Spinal cord (tissue), 10 donors: ENCODE measurements around the gene HRH3. TPM values are rescaled to one million over a fixed set of nuclear protein-coding genes. Genes with fewer than 3 reads are reported as not detected.
A peak's percentile ranks its signal among the peaks of the same experiment; 100 is the strongest.

Source experiments
- DNase-seq, 6 donors: peaks; one replicate each; pipeline versions ENCODE4 v3.0.0 to v3.0.0-alpha.2; 2013 to 2015; ENCODE audit warnings: low spot score in 6 of 6, low read depth in 4 of 6
- H3K27ac ChIP-seq: one replicate; pipeline ENCODE4 v1.5.1; 2013; ENCODE audit warnings: low read depth, low read length, control low read depth
- H3K27me3 ChIP-seq: one replicate; pipeline ENCODE4 v1.6.1; 2013; ENCODE audit warnings: low read length; ENCODE audit not compliant: control insufficient read depth, insufficient read depth
- H3K36me3 ChIP-seq: one replicate; pipeline ENCODE4 v1.6.1; 2013; ENCODE audit warnings: low read length; ENCODE audit not compliant: control insufficient read depth, insufficient read depth
- H3K4me1 ChIP-seq: one replicate; pipeline ENCODE4 v1.6.1; 2013; ENCODE audit warnings: low read length; ENCODE audit not compliant: control insufficient read depth, insufficient read depth
- H3K4me3 ChIP-seq: one replicate; pipeline ENCODE4 v1.5.1; 2013; ENCODE audit warnings: low read depth, low read length, control low read depth
- H3K9me3 ChIP-seq: one replicate; pipeline ENCODE4 v1.6.1; 2013; ENCODE audit warnings: low read length; ENCODE audit not compliant: control insufficient read depth, insufficient read depth
- WGBS: methylation state at CpG from one replicate; pipeline ENCODE4 v1.1.5; 2013; ENCODE audit warnings: missing lambda C conversion rate; ENCODE audit not compliant: insufficient coverage; 5-methylcytosine and 5-hydroxymethylcytosine counted together
- polyA plus RNA-seq, 2 donors: library from polyadenylated mRNA; unstranded; fragments of 120-200 nt; gene quantifications; one replicate each; pipeline ENCODE4 v1.2.1, GENCODE V29; 2013; ENCODE audit not compliant: insufficient read length in 2 of 2
- total RNA-seq, 2 donors: library from RNA; depleted of rRNA in 1 of 2; stranded (reverse); fragments of 120-200 nt in 1 of 2; fragments of >200 nt in 1 of 2; gene quantifications; one replicate each; pipeline versions ENCODE4 v1.2.3 to v1.2.4, GENCODE V29; 2013 to 2014
- donor health status: healthy.

Gene HRH3
- total and polyA plus RNA-seq, 4 donors = 0.66 to 10.6 (median 5.9) TPM

DNA sequence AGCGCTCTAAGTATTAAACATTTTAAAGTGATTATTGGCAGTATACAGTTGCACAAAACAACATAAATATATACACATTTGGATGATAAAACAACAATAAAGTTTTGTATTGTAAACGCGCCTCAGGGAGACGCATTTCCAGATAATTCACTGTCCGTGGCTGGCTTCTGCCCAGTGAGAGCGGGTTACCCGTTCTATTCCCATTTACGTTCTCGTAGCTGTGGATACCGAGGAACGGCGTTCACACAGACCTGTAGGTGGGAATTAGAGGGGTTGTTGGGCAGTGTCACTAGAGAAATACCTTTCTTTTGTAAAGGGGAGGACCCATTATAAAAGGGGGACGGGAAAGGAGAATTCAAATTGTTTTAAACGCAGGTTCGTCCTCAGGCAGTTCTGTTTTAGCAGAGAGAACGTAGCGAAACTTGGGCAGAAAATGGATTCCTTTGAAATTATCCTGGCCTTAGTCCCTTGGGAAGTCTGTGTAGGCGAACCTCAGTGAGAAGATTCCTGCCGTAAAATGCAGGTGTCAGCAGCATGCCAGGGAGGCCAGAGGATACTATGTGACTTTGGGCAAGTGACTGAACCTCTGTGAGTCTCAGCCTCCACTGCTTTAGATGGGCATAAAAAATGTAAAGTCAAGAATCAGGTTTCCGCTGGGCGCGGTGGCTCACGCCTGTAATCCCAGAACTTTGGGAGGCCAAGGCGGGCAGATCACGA lies 36.5 kb downstream of the HRH3 start:
- no peak overlapping the region for H3K27ac ChIP-seq
- H3K36me3 ChIP-seq = peaks cover 11% of the 10 kb centered on the region
- peaks cover 12% of the 10 kb centered on the region for H3K4me1 ChIP-seq
- H3K27me3 ChIP-seq = no peaks in the 10 kb centered on the region
- no peak for DNase-seq
- no peaks in the 10 kb centered on the region for H3K9me3 ChIP-seq
- 28% methylated on average over 21 of the region's 25 CpGs for WGBS
- H3K4me3 ChIP-seq = peak overlapping the region; percentile 83

DNA sequence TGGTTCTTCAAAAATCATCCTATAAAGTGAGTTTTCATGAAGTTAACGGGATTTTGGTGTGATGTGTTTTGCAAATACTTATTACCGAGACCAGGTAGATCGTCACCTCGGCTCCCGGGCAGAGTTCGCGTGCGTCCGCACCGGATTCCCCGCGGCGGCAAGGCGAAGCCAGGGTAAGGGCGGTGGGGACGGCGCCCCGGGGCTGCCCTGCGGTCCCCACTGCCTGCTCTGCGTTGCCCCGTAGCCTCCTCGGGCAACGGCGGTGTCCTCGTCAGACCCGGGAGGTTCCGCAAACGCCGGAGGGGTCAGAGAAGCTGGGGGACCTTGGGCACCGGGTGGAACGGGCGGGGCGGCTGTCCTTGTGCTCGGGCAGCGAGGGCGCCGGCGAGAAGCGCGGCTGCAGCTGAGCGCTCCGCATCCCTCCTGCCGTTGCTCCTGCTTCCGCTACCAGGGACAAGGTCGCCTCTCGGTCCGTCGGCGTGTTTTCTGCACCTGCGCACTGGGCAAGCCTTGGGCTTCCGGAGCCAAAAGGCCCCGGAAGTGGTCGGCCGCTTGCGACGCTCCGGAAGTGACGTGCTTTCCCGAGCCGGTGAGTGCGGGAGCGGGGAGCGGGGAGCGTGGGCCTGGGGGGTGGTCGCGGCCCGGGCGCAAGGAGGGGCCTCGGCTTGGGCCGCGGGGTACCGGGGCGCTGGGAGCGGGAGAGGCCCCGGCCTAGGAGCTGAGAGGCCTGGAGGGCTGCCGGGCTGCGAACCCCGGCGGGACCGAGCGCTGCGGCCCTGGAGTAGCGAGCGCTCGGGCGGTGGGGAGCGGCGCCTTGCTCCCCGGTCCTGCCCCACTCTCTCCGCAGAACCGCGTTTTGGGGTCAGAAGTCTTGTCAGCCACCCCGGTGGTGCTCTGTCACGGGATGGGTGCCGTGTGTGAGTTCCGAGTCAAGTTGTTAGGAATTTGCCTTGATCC lies 37.3 kb downstream of the HRH3 start, which contains the start of gene MTG2:
Gene MTG2, plus strand, starts transcription at position 560 of the 957 bp plus-strand sequence. CDS start 10,393 bp downstream, outside the sequence.
- Histone ChIP-seq H3K27ac (peak within 1 kb of the TSS; percentile 84), H3K27me3 (no peaks in the 10 kb centered on the region), H3K4me3 (peak within 1 kb of the TSS; percentile 83), H3K36me3 (peaks cover 20% of the 10 kb centered on the region), H3K4me1 (peaks cover 12% of the 10 kb centered on the region), H3K9me3 (no peaks in the 10 kb centered on the region)
- under 1% methylated on average over 92 of the region's 96 CpGs for WGBS
- peak; percentile 86 to 99 (median 95) for DNase-seq

DNA sequence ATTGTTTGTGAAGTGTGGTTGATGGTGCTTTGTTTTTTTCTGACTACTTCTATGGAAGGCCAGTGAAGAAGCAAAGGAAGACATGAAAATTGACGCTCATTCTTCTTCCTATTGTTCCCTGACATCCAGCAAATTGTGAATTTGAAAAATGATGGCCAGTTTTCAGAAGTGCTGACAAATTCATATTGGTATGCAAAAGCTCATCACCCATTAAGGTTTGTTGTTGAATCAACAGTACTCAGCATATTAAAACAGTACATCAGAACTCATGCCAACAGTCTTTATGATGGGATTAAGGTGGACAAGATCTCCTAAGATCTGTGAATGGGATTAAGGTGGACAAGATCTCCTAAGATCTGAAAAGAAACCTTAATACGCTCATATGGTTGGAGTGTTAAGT lies 38.3 kb downstream of the HRH3 start:
- Histone ChIP-seq H3K4me3 (no peak overlapping the region), H3K27ac (no peak overlapping the region), H3K27me3 (no peaks in the 10 kb centered on the region), H3K9me3 (no peaks in the 10 kb centered on the region), H3K36me3 (peaks cover 28% of the 10 kb centered on the region), H3K4me1 (peaks cover 13% of the 10 kb centered on the region)
- WGBS = no CpG with 5 or more reads among the region's 2 CpGs
- no peak for DNase-seq

DNA sequence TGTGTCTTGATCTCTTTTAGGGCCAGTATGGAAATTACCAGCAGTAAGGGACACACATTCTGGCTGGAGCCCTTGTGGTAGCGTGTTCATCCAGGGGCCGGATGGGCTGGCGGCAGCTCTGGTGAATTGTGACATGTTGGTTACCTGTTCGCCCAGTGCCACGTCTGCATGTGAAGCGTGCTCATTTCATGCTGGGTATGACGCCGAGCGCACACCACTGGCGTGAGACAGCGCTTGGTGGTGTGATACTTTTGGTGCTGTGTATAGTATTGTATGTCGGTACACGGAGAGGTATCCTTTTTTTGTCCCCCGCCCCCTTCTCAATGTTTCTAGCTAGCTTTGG lies 40.9 kb downstream of the HRH3 start:
- Histone ChIP-seq H3K36me3 (peaks cover 55% of the 10 kb centered on the region), H3K4me1 (peaks cover 17% of the 10 kb centered on the region), H3K4me3 (no peak overlapping the region), H3K27me3 (no peaks in the 10 kb centered on the region), H3K9me3 (no peaks in the 10 kb centered on the region), H3K27ac (no peak overlapping the region)
- DNase-seq = no peak
- 97% methylated on average over 6 of the region's 14 CpGs for WGBS

DNA sequence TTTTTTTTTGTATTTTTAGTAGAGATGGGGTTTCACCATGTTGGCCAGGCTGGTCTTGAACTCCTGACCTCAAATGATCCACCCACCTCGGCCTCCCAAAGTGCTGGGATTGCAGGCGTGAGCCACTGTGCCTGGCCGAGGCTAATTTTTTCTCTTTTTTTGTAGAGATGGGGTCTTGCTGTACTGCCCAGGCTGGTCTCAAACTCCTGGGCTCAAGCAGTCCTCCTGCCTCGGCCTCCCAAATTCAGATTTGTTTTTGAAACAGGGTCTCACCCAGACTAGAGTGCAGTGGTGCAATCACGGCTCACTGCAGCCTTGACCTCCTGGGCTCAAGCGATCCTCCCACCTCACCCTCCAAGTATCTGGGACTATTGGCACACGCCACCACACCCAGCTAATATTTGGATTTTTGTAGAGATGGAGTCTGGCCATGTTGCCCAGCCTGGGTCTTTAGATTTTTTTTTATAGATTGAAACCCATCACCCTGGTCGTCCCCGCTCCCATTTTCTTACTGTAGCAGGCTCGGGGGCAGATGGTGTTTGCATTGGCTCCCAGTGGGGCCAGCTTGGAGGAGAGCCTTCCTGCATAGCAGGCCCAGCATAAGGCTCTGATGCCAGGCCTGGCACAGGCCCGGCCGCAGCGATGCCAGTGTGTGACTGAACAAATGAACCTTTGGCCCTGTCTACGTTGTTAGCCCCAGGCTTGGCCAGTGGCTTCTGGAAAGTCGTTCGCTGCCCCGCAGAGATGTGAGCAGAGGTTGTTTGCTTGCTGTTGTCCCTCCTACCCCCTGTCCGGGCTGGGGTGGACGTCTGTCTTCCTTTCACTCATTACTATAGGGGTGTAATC lies 41.5 kb downstream of the HRH3 start:
- no peak for DNase-seq
- H3K4me1 ChIP-seq = peaks cover 11% of the 10 kb centered on the region
- no peak overlapping the region for H3K4me3 ChIP-seq
- no peaks in the 10 kb centered on the region for H3K9me3 ChIP-seq
- H3K27ac ChIP-seq = no peak overlapping the region
- WGBS = 96% methylated on average over 8 of the region's 19 CpGs
- no peaks in the 10 kb centered on the region for H3K27me3 ChIP-seq
- peaks cover 61% of the 10 kb centered on the region for H3K36me3 ChIP-seq

DNA sequence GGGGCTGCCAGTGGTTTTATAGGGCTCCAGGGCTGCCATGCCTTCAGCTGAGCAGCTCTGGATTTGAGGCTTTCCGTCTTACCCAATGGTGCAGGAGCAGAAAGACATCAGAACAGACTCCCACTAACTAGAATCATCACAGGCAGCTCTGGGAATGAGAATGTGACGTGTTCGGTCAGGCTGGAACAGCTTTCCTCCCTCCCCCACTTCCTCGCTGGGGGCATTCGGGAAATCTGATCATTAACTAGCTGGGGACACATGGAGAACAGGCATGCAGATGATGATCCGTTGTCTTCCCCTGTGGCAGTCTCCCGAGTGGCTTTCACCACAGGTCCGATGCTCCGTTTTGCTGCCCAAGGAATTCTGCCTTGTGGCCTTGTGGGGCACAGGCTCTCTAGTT lies 42.8 kb downstream of the HRH3 start:
- Histone ChIP-seq H3K4me1 (peaks cover 9% of the 10 kb centered on the region), H3K9me3 (no peaks in the 10 kb centered on the region), H3K27me3 (no peaks in the 10 kb centered on the region), H3K27ac (no peak overlapping the region), H3K4me3 (no peak overlapping the region), H3K36me3 (peaks cover 69% of the 10 kb centered on the region)
- WGBS = 90% methylated on average over 8 of the region's 9 CpGs
- DNase-seq = peak in 1 of 6 donors; percentile 55

DNA sequence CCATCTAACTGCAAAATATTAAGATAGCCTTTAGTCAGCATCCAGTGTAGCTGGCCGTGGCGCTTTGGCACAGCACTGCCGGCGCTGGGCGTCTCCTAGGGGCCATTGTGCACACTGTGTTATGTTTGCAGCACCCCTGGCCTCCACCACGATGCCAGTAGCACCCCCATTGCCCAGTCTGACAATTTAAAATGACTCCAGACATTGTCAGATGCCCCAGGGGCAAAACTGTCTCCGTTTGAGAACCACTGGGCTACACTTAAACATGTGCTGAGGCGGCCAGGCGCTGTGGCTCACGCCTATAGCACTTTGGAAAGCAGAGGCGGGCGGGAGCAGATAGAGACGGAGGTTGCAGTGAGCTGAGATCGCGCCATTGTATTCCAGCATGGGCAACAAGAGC lies 43.2 kb downstream of the HRH3 start:
- DNase-seq = no peak
- Histone ChIP-seq H3K36me3 (peaks cover 74% of the 10 kb centered on the region), H3K9me3 (no peaks in the 10 kb centered on the region), H3K4me3 (no peak overlapping the region), H3K27ac (no peak overlapping the region), H3K27me3 (no peaks in the 10 kb centered on the region), H3K4me1 (peaks cover 9% of the 10 kb centered on the region)
- WGBS = 84% methylated on average over 12 of the region's 15 CpGs

DNA sequence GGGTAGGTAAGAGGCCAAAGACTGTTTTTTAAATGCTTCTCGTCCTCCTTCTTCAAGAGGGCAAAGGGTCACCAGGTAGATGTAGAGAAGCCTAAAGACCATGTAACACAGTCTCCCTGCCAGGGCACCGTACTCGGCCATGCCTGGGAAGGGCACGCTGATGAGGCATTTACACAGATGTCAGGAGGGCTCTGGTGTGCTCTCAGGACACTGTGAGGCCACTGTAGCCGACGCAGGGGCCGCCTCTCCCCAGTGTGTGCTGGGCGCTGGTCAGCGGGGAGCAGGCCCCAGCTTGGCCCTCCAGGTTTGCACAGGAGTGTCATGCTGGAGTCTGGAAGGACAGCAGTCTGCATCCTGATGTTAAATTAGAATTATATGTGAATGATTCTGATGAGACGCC lies 44.4 kb downstream of the HRH3 start:
- peaks cover 9% of the 10 kb centered on the region for H3K4me1 ChIP-seq
- H3K4me3 ChIP-seq = no peak overlapping the region
- no peak for DNase-seq
- H3K27ac ChIP-seq = no peak overlapping the region
- 99% methylated on average over 9 of the region's 10 CpGs for WGBS
- H3K9me3 ChIP-seq = no peaks in the 10 kb centered on the region
- H3K36me3 ChIP-seq = peaks cover 80% of the 10 kb centered on the region
- no peaks in the 10 kb centered on the region for H3K27me3 ChIP-seq

DNA sequence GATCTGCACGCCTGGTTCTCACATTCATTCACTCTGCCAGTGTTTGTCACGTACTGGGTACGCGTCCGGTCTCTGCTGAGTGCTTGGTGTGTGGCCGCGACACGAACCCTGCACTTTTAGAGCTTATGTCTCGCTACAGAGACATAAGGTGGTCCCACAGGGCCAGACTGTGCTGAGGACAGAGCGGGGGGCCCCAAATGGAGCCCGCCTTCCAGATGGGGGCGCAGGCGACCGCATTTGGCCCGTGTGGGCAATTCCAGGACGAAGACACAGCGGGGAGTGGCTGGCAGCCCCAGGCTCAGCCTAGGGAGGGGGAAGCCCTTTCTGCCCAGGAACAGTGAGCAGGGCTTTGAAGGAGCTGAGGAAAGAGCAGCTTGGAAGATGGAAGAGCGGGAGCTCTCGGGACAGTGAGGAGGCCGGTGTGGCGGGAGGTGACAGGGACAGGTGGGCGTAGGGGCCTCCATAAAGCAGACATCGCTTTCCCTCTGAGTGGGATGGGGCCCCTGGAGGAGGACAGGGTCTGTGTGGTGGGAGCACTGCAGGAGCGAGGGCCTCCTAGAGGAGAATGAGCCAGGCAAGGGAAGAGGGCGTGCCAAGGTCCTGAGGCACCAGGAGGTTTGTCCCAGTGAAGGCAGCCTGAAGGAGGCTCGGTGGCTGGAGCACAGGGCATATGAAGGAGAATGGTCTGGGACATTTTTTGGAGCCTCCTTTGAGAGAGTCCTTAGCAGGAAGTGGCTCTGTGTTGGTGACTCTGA lies 45.0 kb downstream of the HRH3 start:
- H3K9me3 ChIP-seq = no peaks in the 10 kb centered on the region
- H3K4me3 ChIP-seq = no peak overlapping the region
- H3K4me1 ChIP-seq = peaks cover 9% of the 10 kb centered on the region
- no peak overlapping the region for H3K27ac ChIP-seq
- H3K36me3 ChIP-seq = peaks cover 87% of the 10 kb centered on the region
- no peaks in the 10 kb centered on the region for H3K27me3 ChIP-seq
- DNase-seq = no peak
- 81% methylated on average over 25 of the region's 26 CpGs for WGBS
